Measurements from ENCODE around the gene TRPM2. TPM values are rescaled to one million over a fixed set of nuclear protein-coding genes. Genes with fewer than 3 reads are reported as not detected.

Gene TRPM2
- total and polyA plus RNA-seq, 10 of the 15 experiments (the other 5 are each of a cell fraction or from before 2014, with no cell fraction given), result 0.03 to 9.1 (median 2.6) TPM

GRCh38 chr21:44443291-44443890 is 90.0 kb downstream of the TRPM2 start:
- H4K20me1 ChIP-seq (ENCODE audit: control insufficient read depth, insufficient read depth), result no peaks in the 10 kb centered on the region
- ChIA-PET POLR2A (no interaction called here), SMC1A (ENCODE audit: uncharacterized antibody, unreplicated experiment) (no interaction called here), RAD21 (ENCODE audit: unreplicated experiment) (no interaction called here), CTCF (interaction anchor here (0.5 kb wide), 1 partner anchor 13 kb away, joined by 3 read pairs; no protein-coding TSS in a partner anchor)
- TF ChIP-seq PAX8 (IDR thresholded peaks at IDR 0.05), result no peak
- no peak for TF ChIP-seq EED (IDR thresholded peaks at IDR 0.05; ENCODE audit: low read depth)
- TF ChIP-seq, protein P1, sequence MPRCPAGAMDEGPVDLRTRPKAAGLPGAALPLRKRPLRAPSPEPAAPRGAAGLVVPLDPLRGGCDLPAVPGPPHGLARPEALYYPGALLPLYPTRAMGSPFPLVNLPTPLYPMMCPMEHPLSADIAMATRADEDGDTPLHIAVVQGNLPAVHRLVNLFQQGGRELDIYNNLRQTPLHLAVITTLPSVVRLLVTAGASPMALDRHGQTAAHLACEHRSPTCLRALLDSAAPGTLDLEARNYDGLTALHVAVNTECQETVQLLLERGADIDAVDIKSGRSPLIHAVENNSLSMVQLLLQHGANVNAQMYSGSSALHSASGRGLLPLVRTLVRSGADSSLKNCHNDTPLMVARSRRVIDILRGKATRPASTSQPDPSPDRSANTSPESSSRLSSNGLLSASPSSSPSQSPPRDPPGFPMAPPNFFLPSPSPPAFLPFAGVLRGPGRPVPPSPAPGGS (IDR thresholded peaks at IDR 0.05; ENCODE audit: borderline replicate concordance, insufficient read depth, low read depth, low read length, poor library complexity, severe bottlenecking), result peak; percentile 13
- H3K9me3 ChIP-seq (replicated peaks; ENCODE audit: control insufficient read depth, insufficient read depth, low read length), result no peaks in the 10 kb centered on the region; the same call in 2 of the 3 replicates
- H3K36me3 ChIP-seq (ENCODE audit: control insufficient read depth in 2 of 2, insufficient read depth in 2 of 2, low read length in 1 of 2), result no peaks in the 10 kb centered on the region
- in situ Hi-C loops (cut with MboI), result no loop called here
- intact Hi-C loops (cut with micrococcal nuclease; ENCODE audit: unreplicated experiment), result no loop called here
- H3K9ac ChIP-seq (ENCODE audit: control insufficient read depth, insufficient read depth, low read length), result no peak overlapping the region
- no peak overlapping the region for H3K4me3 ChIP-seq
- 58% methylated on average over 16 of the region's 17 CpGs for WGBS (ENCODE audit: insufficient coverage, insufficient replicate concordance, low lambda C conversion rate, missing lambda C conversion rate)
- no peak overlapping the region for H3K4me2 ChIP-seq (ENCODE audit: control insufficient read depth, insufficient read depth)
- no TSS peak for BruUV-seq (replicated peaks)
- H3K27me3 ChIP-seq (replicated peaks in 1 of 2; ENCODE audit: control insufficient read depth in 2 of 2, insufficient read depth in 2 of 2, low read length in 1 of 2), result no peaks in the 10 kb centered on the region
- H2AFZ ChIP-seq (ENCODE audit: control insufficient read depth, low read depth, low read length), result no peak overlapping the region
- H3K4me1 ChIP-seq (ENCODE audit: control insufficient read depth, insufficient read depth, low read length), result no peaks in the 10 kb centered on the region
- FAIRE-seq (no peak), DNase-seq (ENCODE audit: low read depth, low spot score) (no peak), ATAC-seq (no peak)
- no peaks in the 10 kb centered on the region for H3K79me2 ChIP-seq (ENCODE audit: control insufficient read depth, insufficient read depth, low read length)
- no peak overlapping the region for H3K27ac ChIP-seq (ENCODE audit: control insufficient read depth, insufficient read depth)

- no peak overlapping the region for H3K9ac ChIP-seq (ENCODE audit: control insufficient read depth, insufficient read depth, low read length)
- intact Hi-C loops (cut with micrococcal nuclease; ENCODE audit: unreplicated experiment), result no loop called here
- no peaks in the 10 kb centered on the region for H3K4me1 ChIP-seq (ENCODE audit: control insufficient read depth, insufficient read depth, low read length)
- no peak overlapping the region for H3K4me3 ChIP-seq
- ChIA-PET POLR2A (no interaction called here), CTCF (no interaction called here), SMC1A (ENCODE audit: uncharacterized antibody, unreplicated experiment) (no interaction called here), RAD21 (ENCODE audit: unreplicated experiment) (no interaction called here)
- FAIRE-seq (no peak), DNase-seq (ENCODE audit: low read depth, low spot score) (no peak), ATAC-seq (no peak)
- no peak overlapping the region for H3K27ac ChIP-seq (ENCODE audit: control insufficient read depth, insufficient read depth)
- BruUV-seq (replicated peaks), result no TSS peak
- H3K79me2 ChIP-seq (ENCODE audit: control insufficient read depth, insufficient read depth, low read length), result no peaks in the 10 kb centered on the region
- H3K9me3 ChIP-seq (replicated peaks; ENCODE audit: control insufficient read depth, insufficient read depth, low read length), result no peaks in the 10 kb centered on the region; the same call in 2 of the 3 replicates
- TF ChIP-seq NFXL1 (IDR thresholded peaks at IDR 0.05; ENCODE audit: borderline replicate concordance), result no peak
- TF ChIP-seq IKZF1 (conservative IDR thresholded peaks at IDR 0.05), result no peak
- no peaks in the 10 kb centered on the region; a peak in 1 of 4 replicates for H3K27me3 ChIP-seq (replicated peaks in 1 of 2; ENCODE audit: control insufficient read depth in 2 of 2, insufficient read depth in 2 of 2, low read length in 1 of 2)
- 53% methylated on average over 11 of the region's 12 CpGs for WGBS (ENCODE audit: insufficient coverage, insufficient replicate concordance, low lambda C conversion rate, missing lambda C conversion rate)
- H3K4me2 ChIP-seq (ENCODE audit: control insufficient read depth, insufficient read depth), result no peak overlapping the region
- H2AFZ ChIP-seq (ENCODE audit: control insufficient read depth, low read depth, low read length), result no peak overlapping the region
- in situ Hi-C loops (cut with MboI), result no loop called here
- H4K20me1 ChIP-seq (ENCODE audit: control insufficient read depth, insufficient read depth), result no peaks in the 10 kb centered on the region
- H3K36me3 ChIP-seq (ENCODE audit: control insufficient read depth in 2 of 2, insufficient read depth in 2 of 2, low read length in 1 of 2), result no peaks in the 10 kb centered on the region
Observed at GRCh38 chr21:44443891-44444285, 90.5 kb downstream of the TRPM2 start.
